ENCODE results near the gene CDKN2A. TPM values are rescaled to one million over a fixed set of nuclear protein-coding genes. Genes with fewer than 3 reads are reported as not detected.

Gene CDKN2A
- total and polyA plus RNA-seq, 4 donors, result 2.3 to 9.4 (median 5.3) TPM

GRCh38 chr9:21927752-21928151, 66.4 kb downstream of the CDKN2A start:
- no peak for DNase-seq
- Histone ChIP-seq H3K4me3 (ENCODE audit: low read length in 2 of 2) (no peak overlapping the region), H3K27ac (ENCODE audit: low read depth in 1 of 2, low read length in 2 of 2) (no peak overlapping the region), H3K4me1 (ENCODE audit: control insufficient read depth in 1 of 2, insufficient read depth in 2 of 2, low read length in 2 of 2) (no peaks in the 10 kb centered on the region), H3K36me3 (ENCODE audit: control insufficient read depth in 1 of 2, insufficient read depth in 2 of 2, low read length in 1 of 2) (peaks cover 6 to 14% of the 10 kb centered on the region in 2 donors), H3K27me3 (ENCODE audit: control insufficient read depth in 1 of 2, insufficient read depth in 2 of 2, low read length in 1 of 2) (no peaks in the 10 kb centered on the region), H3K9me3 (ENCODE audit: control insufficient read depth, low read length) (peaks cover 2% of the 10 kb centered on the region)
- intact Hi-C loops (cut with DNase I), result no loop called here
- ATAC-seq (ENCODE audit: low FRiP score), result no peak

GRCh38 chr9:21923694-21924093, 70.5 kb downstream of the CDKN2A start:
- no peak for ATAC-seq (ENCODE audit: low FRiP score)

GRCh38 chr9:21919377-21920362, 74.5 kb downstream of the CDKN2A start:
- Histone ChIP-seq H3K27me3 (ENCODE audit: control insufficient read depth in 1 of 2, insufficient read depth in 2 of 2, low read length in 1 of 2) (no peaks in the 10 kb centered on the region), H3K4me3 (ENCODE audit: low read length in 2 of 2) (no peak overlapping the region), H3K36me3 (ENCODE audit: control insufficient read depth in 1 of 2, insufficient read depth in 2 of 2, low read length in 1 of 2) (peaks cover 0 to 2% of the 10 kb centered on the region in 2 donors), H3K27ac (ENCODE audit: low read depth in 1 of 2, low read length in 2 of 2) (no peak overlapping the region), H3K4me1 (ENCODE audit: control insufficient read depth in 1 of 2, insufficient read depth in 2 of 2, low read length in 2 of 2) (no peaks in the 10 kb centered on the region), H3K9me3 (ENCODE audit: control insufficient read depth, low read length) (peaks cover 2% of the 10 kb centered on the region)
- WGBS, 2 donors, result 15% methylated on average over 4 of the region's 4 CpGs
- DNase-seq, result no peak
- ATAC-seq (ENCODE audit: low FRiP score), result no peak
- intact Hi-C loops (cut with DNase I), result no loop called here

More at GRCh38 chr9:21923694-21924093, 70.5 kb downstream of the CDKN2A start:
- Histone ChIP-seq H3K27ac (ENCODE audit: low read depth in 1 of 2, low read length in 2 of 2) (no peak overlapping the region), H3K4me3 (ENCODE audit: low read length in 2 of 2) (no peak overlapping the region), H3K9me3 (ENCODE audit: control insufficient read depth, low read length) (no peaks in the 10 kb centered on the region), H3K27me3 (ENCODE audit: control insufficient read depth in 1 of 2, insufficient read depth in 2 of 2, low read length in 1 of 2) (no peaks in the 10 kb centered on the region), H3K36me3 (ENCODE audit: control insufficient read depth in 1 of 2, insufficient read depth in 2 of 2, low read length in 1 of 2) (peaks cover 0 to 2% of the 10 kb centered on the region in 2 donors), H3K4me1 (ENCODE audit: control insufficient read depth in 1 of 2, insufficient read depth in 2 of 2, low read length in 2 of 2) (no peaks in the 10 kb centered on the region)
- no peak for DNase-seq
- WGBS, 2 donors, result 97 to 100% methylated on average over 1 of the region's 1 CpG
- intact Hi-C loops (cut with DNase I), result no loop called here

Other genes with a start within 250 kb of the CDKN2A start
- 10 to 100 TPM; 28.5 to 41.1 TPM for gene MTAP, start 191.8 kb downstream of the CDKN2A start, total RNA-seq
- gene MTAP, start 191.8 kb downstream of the CDKN2A start, polyA plus RNA-seq, result 10 to 100 TPM in 1 of 2 donors, 1 to 10 TPM in 1; 4.0 to 10.9 TPM
- gene CDKN2B-AS1, start 399 bp upstream of the CDKN2A start, total RNA-seq, result 1 to 10 TPM in 1 of 2 donors, under 1 TPM in 1; 0.58 to 1.2 TPM
- gene CDKN2B-AS1, start 399 bp upstream of the CDKN2A start, polyA plus RNA-seq, result 1 to 10 TPM in 1 of 2 donors, under 1 TPM in 1; 0.97 to 8.0 TPM
- gene CDKN2B, start 14.9 kb upstream of the CDKN2A start, total RNA-seq, result 1 to 10 TPM; 4.5 to 4.8 TPM
- gene CDKN2B, start 14.9 kb upstream of the CDKN2A start, polyA plus RNA-seq, result 10 to 100 TPM in 1 of 2 donors, 1 to 10 TPM in 1; 5.3 to 12.9 TPM